Vagina (tissue), 2 donors: ENCODE data around the gene RALGAPB. TPM values are rescaled to one million over a fixed set of nuclear protein-coding genes. Genes with fewer than 3 reads are reported as not detected.

Experiments used
- DNase-seq, 2 donors: peaks; one replicate each; pipeline ENCODE4 v3.0.0-alpha.2; 2017; ENCODE audit errors: extremely low spot score in 2 of 2
- H3K27ac ChIP-seq: fragments of 200-600 bp; sonication (generic); one replicate; pipeline ENCODE4 v1.5.1; 2019
- H3K27me3 ChIP-seq: fragments of 200-600 bp; sonication (generic); one replicate; pipeline ENCODE4 v1.5.1; 2019
- H3K36me3 ChIP-seq, 2 donors: fragments of 200-600 bp; sonication (generic); one replicate each; pipeline ENCODE4 v1.5.1; 2017 to 2019
- H3K4me1 ChIP-seq: fragments of 200-600 bp; sonication (generic); one replicate; pipeline ENCODE4 v1.5.1; 2019
- H3K4me3 ChIP-seq, 2 donors: fragments of 200-600 bp; sonication (generic); 1 replicate in 1 of 2; 2 replicates in 1 of 2; pipeline ENCODE4 v1.5.1; 2016 to 2019
- H3K9me3 ChIP-seq: fragments of 200-600 bp; sonication (generic); one replicate; pipeline ENCODE4 v1.5.1; 2019
- CTCF ChIP-seq, 3 experiments: fragments of 450-650 bp in 2 of 3; fragments of 200-600 bp in 1 of 3; sonication (generic) in 1 of 3; IDR thresholded peaks; one replicate each; pipeline ENCODE4 v1.5.1; 2017 to 2019; ENCODE audit warnings: antibody characterized with exemption in 3 of 3, mild to moderate bottlenecking in 2 of 3, moderate library complexity in 2 of 3
- POLR2A ChIP-seq, 2 donors: fragments of 450-650 bp; IDR thresholded peaks; one replicate each; pipeline ENCODE4 v1.6.1; 2017; ENCODE audit warnings: antibody characterized with exemption in 2 of 2, mild to moderate bottlenecking in 2 of 2, moderate library complexity in 2 of 2
- POLR2AphosphoS5 ChIP-seq, 2 donors: sonication (generic); formaldehyde crosslinking; IDR thresholded peaks; one replicate each; pipeline ENCODE4 v1.9.0; 2017; ENCODE audit warnings: antibody characterized with exemption in 2 of 2, mild to moderate bottlenecking in 2 of 2, low read depth in 1 of 2; ENCODE audit not compliant: insufficient read depth in 1 of 2
- intact Hi-C: fragments of 100-400 bp; cut with DNase I; formaldehyde crosslinking; loops from one replicate; pipeline ENCODE4 v1.15.1; 2023
- total RNA-seq: library from RNA; depleted of rRNA; stranded (reverse); fragments of >200 nt; gene quantifications from one replicate; pipeline ENCODE4 v1.2.3, GENCODE V29; 2016

Gene RALGAPB
- total RNA-seq, 1 donor from 2014 or later = 45.2 TPM

GRCh38 chr20:38479596-38479995, 7.0 kb downstream of the RALGAPB start:
- no peak overlapping the region for H3K27ac ChIP-seq
- intact Hi-C loops = no loop called here
- H3K9me3 ChIP-seq = no peaks in the 10 kb centered on the region
- TF ChIP-seq POLR2A (IDR thresholded peaks at IDR 0.05) (no peak), POLR2AphosphoS5 (IDR thresholded peaks at IDR 0.05; ENCODE audit: insufficient read depth in 1 of 2, low read depth in 1 of 2) (no peak), CTCF (IDR thresholded peaks at IDR 0.05) (no peak)
- no peak for DNase-seq
- no peaks in the 10 kb centered on the region for H3K36me3 ChIP-seq
- H3K4me1 ChIP-seq = peaks cover 22% of the 10 kb centered on the region
- H3K27me3 ChIP-seq = no peaks in the 10 kb centered on the region
- H3K4me3 ChIP-seq = no peak overlapping the region

GRCh38 chr20:38485041-38485440, 12.4 kb downstream of the RALGAPB start:
- H3K4me1 ChIP-seq = no peaks in the 10 kb centered on the region
- intact Hi-C loops = no loop called here
- DNase-seq = no peak
- H3K27ac ChIP-seq = no peak overlapping the region
- no peak for TF ChIP-seq POLR2A (IDR thresholded peaks at IDR 0.05)
- no peak for TF ChIP-seq POLR2AphosphoS5 (IDR thresholded peaks at IDR 0.05; ENCODE audit: insufficient read depth in 1 of 2, low read depth in 1 of 2)
- no peak for TF ChIP-seq CTCF (IDR thresholded peaks at IDR 0.05)
- no peaks in the 10 kb centered on the region for H3K9me3 ChIP-seq
- H3K36me3 ChIP-seq = peaks cover 0 to 18% of the 10 kb centered on the region in 2 donors
- no peak overlapping the region for H3K4me3 ChIP-seq
- no peaks in the 10 kb centered on the region for H3K27me3 ChIP-seq

- Histone ChIP-seq H3K4me1 (no peaks in the 10 kb centered on the region), H3K4me3 (no peak overlapping the region), H3K9me3 (no peaks in the 10 kb centered on the region), H3K36me3 (peaks cover 3 to 33% of the 10 kb centered on the region in 2 donors), H3K27ac (no peak overlapping the region), H3K27me3 (no peaks in the 10 kb centered on the region)
- TF ChIP-seq CTCF (IDR thresholded peaks at IDR 0.05) (no peak), POLR2AphosphoS5 (IDR thresholded peaks at IDR 0.05; ENCODE audit: insufficient read depth in 1 of 2, low read depth in 1 of 2) (no peak), POLR2A (IDR thresholded peaks at IDR 0.05) (no peak)
- intact Hi-C loops = no loop called here
- no peak for DNase-seq
Measured at GRCh38 chr20:38489181-38489580, 16.5 kb downstream of the RALGAPB start.

GRCh38 chr20:38497246-38497935, 24.7 kb downstream of the RALGAPB start:
- TF ChIP-seq POLR2A (IDR thresholded peaks at IDR 0.05) = no peak
- TF ChIP-seq POLR2AphosphoS5 (IDR thresholded peaks at IDR 0.05; ENCODE audit: insufficient read depth in 1 of 2, low read depth in 1 of 2) = no peak
- no peak for TF ChIP-seq CTCF (IDR thresholded peaks at IDR 0.05)
- DNase-seq = no peak
- Histone ChIP-seq H3K4me1 (no peaks in the 10 kb centered on the region), H3K9me3 (no peaks in the 10 kb centered on the region), H3K4me3 (no peak overlapping the region), H3K27ac (no peak overlapping the region), H3K36me3 (peaks cover 3 to 65% of the 10 kb centered on the region in 2 donors), H3K27me3 (no peaks in the 10 kb centered on the region)
- intact Hi-C loops = no loop called here

GRCh38 chr20:38498909-38499308, 26.3 kb downstream of the RALGAPB start:
- H3K36me3 ChIP-seq = peaks cover 0 to 60% of the 10 kb centered on the region in 2 donors
- no peak overlapping the region for H3K4me3 ChIP-seq
- no peaks in the 10 kb centered on the region for H3K4me1 ChIP-seq
- no peak for DNase-seq
- H3K27me3 ChIP-seq = no peaks in the 10 kb centered on the region
- no peak for TF ChIP-seq CTCF (IDR thresholded peaks at IDR 0.05)
- TF ChIP-seq POLR2AphosphoS5 (IDR thresholded peaks at IDR 0.05; ENCODE audit: insufficient read depth in 1 of 2, low read depth in 1 of 2) = no peak
- no peak for TF ChIP-seq POLR2A (IDR thresholded peaks at IDR 0.05)
- intact Hi-C loops = no loop called here
- H3K9me3 ChIP-seq = no peaks in the 10 kb centered on the region
- H3K27ac ChIP-seq = no peak overlapping the region
